ENCODE results near the gene NFX1. TPM values are rescaled to one million over a fixed set of nuclear protein-coding genes. Genes with fewer than 3 reads are reported as not detected.

Gene NFX1
- total RNA-seq, 1 experiment from 2014 or later, result 15.4 TPM

DNA sequence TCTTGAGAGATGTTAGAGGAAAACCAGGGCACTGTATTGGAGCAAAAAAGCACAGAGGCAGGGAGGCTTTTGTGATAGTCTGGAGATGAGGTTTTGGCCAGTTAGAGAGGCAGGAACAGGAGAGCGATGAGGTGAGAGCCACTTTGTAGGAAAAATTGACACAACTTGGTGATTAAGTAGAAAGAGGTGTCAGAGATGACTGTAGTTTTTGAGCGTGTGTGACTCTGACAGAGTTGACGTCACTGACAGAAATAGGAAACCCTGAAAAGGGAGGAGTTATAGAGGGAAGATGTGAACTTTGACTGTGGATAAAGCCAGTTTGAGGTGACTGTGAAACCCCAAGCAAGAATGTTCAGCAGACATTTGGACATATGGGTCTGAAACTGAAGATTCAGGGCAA, 15.7 kb downstream of the NFX1 start:
- Histone ChIP-seq H2AFZ (ENCODE audit: low read length) (no peak overlapping the region), H3F3A (ENCODE audit: low read length, unreplicated experiment) (no peaks in the 10 kb centered on the region), H3K27me3 (ENCODE audit: low read length) (no peaks in the 10 kb centered on the region), H3K27ac (ENCODE audit: low read length) (no peak overlapping the region), H3K36me3 (ENCODE audit: low read depth, low read length) (peaks cover 49% of the 10 kb centered on the region), H3K9ac (ENCODE audit: low read length) (no peak overlapping the region), H3K4me1 (ENCODE audit: insufficient read depth, low read length) (no peaks in the 10 kb centered on the region), H3K9me3 (ENCODE audit: low read length) (no peaks in the 10 kb centered on the region), H3K4me2 (ENCODE audit: low read length) (no peak overlapping the region), H3K4me3 (ENCODE audit: low read length) (no peak overlapping the region), H3K79me2 (ENCODE audit: low read length) (peaks cover 3% of the 10 kb centered on the region; the same call in 1 of the 2 replicates), H3K9me2 (replicated peaks; ENCODE audit: low read length) (no peaks in the 10 kb centered on the region), H4K20me1 (ENCODE audit: low read length) (no peaks in the 10 kb centered on the region)
- ChIA-PET POLR2A (ENCODE audit: unreplicated experiment) (no interaction called here), CTCF (no interaction called here)
- TF ChIP-seq CTCF (conservative IDR thresholded peaks at IDR 0.05; ENCODE audit: low read depth, low read length) (no peak), EZH2 (IDR thresholded peaks at IDR 0.05; ENCODE audit: low read length, unreplicated experiment) (no peak), EZH2phosphoT487 (IDR thresholded peaks at IDR 0.05; ENCODE audit: borderline replicate concordance, low read length) (no peak)
- BruUV-seq (replicated peaks), result no TSS peak
- ATAC-seq, result no peak
- intact Hi-C loops (cut with micrococcal nuclease), result no loop called here
- no peak for DNase-seq

GRCh38 chr9:33307067-33307466, 16.8 kb downstream of the NFX1 start:
- no peak overlapping the region for H2AFZ ChIP-seq (ENCODE audit: low read length)
- intact Hi-C loops (cut with micrococcal nuclease), result no loop called here
- H3K4me2 ChIP-seq (ENCODE audit: low read length), result no peak overlapping the region
- ChIA-PET POLR2A (ENCODE audit: unreplicated experiment) (no interaction called here), CTCF (no interaction called here)
- H3K9me2 ChIP-seq (replicated peaks; ENCODE audit: low read length), result no peaks in the 10 kb centered on the region
- ATAC-seq (no peak), DNase-seq (no peak)
- H3F3A ChIP-seq (ENCODE audit: low read length, unreplicated experiment), result no peaks in the 10 kb centered on the region
- H3K79me2 ChIP-seq (ENCODE audit: low read length), result no peaks in the 10 kb centered on the region
- no TSS peak for BruUV-seq (replicated peaks)
- H4K20me1 ChIP-seq (ENCODE audit: low read length), result no peaks in the 10 kb centered on the region
- no peaks in the 10 kb centered on the region for H3K4me1 ChIP-seq (ENCODE audit: insufficient read depth, low read length)
- no peak overlapping the region for H3K4me3 ChIP-seq (ENCODE audit: low read length)
- H3K36me3 ChIP-seq (ENCODE audit: low read depth, low read length), result peaks cover 49% of the 10 kb centered on the region
- no peak overlapping the region for H3K27ac ChIP-seq (ENCODE audit: low read length)
- H3K9me3 ChIP-seq (ENCODE audit: low read length), result no peaks in the 10 kb centered on the region
- no peak for TF ChIP-seq EZH2 (IDR thresholded peaks at IDR 0.05; ENCODE audit: low read length, unreplicated experiment)
- TF ChIP-seq EZH2phosphoT487 (IDR thresholded peaks at IDR 0.05; ENCODE audit: borderline replicate concordance, low read length), result no peak
- no peak for TF ChIP-seq CTCF (conservative IDR thresholded peaks at IDR 0.05; ENCODE audit: low read depth, low read length)
- no peak overlapping the region for H3K9ac ChIP-seq (ENCODE audit: low read length)
- no peaks in the 10 kb centered on the region for H3K27me3 ChIP-seq (ENCODE audit: low read length)

DNA sequence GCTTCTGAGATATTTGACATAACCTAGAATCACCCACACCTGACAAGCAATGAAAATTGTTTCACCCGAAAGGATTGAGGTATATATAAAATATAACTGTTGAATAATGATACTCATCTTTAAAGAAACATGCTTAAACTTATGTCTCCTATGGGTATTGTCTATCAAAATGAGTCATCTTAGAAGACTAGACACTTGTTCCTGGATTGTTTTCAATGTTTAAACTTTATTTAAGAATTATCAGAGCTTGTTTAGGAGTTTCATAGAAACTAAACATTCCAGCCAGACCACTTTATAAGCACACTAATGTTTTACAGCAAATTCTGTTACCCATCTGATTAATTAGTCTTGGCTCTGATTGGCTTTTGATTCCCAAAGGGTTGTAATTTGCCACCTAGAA, 19.6 kb downstream of the NFX1 start:
- H3K4me3 ChIP-seq (ENCODE audit: low read length), result no peak overlapping the region
- no peak for TF ChIP-seq CTCF (conservative IDR thresholded peaks at IDR 0.05; ENCODE audit: low read depth, low read length)
- no peak for TF ChIP-seq EZH2 (IDR thresholded peaks at IDR 0.05; ENCODE audit: low read length, unreplicated experiment)
- no peak for TF ChIP-seq EZH2phosphoT487 (IDR thresholded peaks at IDR 0.05; ENCODE audit: borderline replicate concordance, low read length)
- no peaks in the 10 kb centered on the region for H3K9me3 ChIP-seq (ENCODE audit: low read length)
- no peaks in the 10 kb centered on the region for H3K4me1 ChIP-seq (ENCODE audit: insufficient read depth, low read length)
- H4K20me1 ChIP-seq (ENCODE audit: low read length), result no peaks in the 10 kb centered on the region
- no peak overlapping the region for H3K9ac ChIP-seq (ENCODE audit: low read length)
- ChIA-PET POLR2A (ENCODE audit: unreplicated experiment) (no interaction called here), CTCF (no interaction called here)
- BruUV-seq (replicated peaks), result no TSS peak
- DNase-seq (no peak), ATAC-seq (no peak)
- H3K9me2 ChIP-seq (replicated peaks; ENCODE audit: low read length), result no peaks in the 10 kb centered on the region
- H3F3A ChIP-seq (ENCODE audit: low read length, unreplicated experiment), result no peaks in the 10 kb centered on the region
- H3K27me3 ChIP-seq (ENCODE audit: low read length), result no peaks in the 10 kb centered on the region
- no peak overlapping the region for H2AFZ ChIP-seq (ENCODE audit: low read length)
- no peaks in the 10 kb centered on the region for H3K79me2 ChIP-seq (ENCODE audit: low read length)
- peaks cover 47% of the 10 kb centered on the region for H3K36me3 ChIP-seq (ENCODE audit: low read depth, low read length)
- intact Hi-C loops (cut with micrococcal nuclease), result no loop called here
- no peak overlapping the region for H3K4me2 ChIP-seq (ENCODE audit: low read length)
- H3K27ac ChIP-seq (ENCODE audit: low read length), result no peak overlapping the region
